Erythroblast (primary cell): Measurements from ENCODE around the gene TUBA4B.

Experiments used
- GATA1 ChIP-seq: IDR thresholded peaks from 2 replicates; pipeline ENCODE4 v1.6.1; 2011; ENCODE audit warnings: low read depth, mild to moderate bottlenecking, control low read depth, low read length, moderate library complexity
- POLR2A ChIP-seq: IDR thresholded peaks from 2 replicates; pipeline ENCODE4 v1.6.1; 2011; ENCODE audit warnings: mild to moderate bottlenecking, low read length

- no peak for TF ChIP-seq POLR2A
- TF ChIP-seq GATA1 = no peak
Measured at GRCh38 chr2:219291910-219292490, 39.0 kb downstream of the TUBA4B start.
